ENCODE data around the gene DRC3. TPM values are rescaled to one million over a fixed set of nuclear protein-coding genes. Genes with fewer than 3 reads are reported as not detected.
A peak's percentile ranks its signal among the peaks of the same experiment; 100 is the strongest.
"Not testable (repeated sequence)": the region's sequence is repeated elsewhere in the genome, so short reads cannot be mapped to it uniquely, and the experiment has no call there.

Gene DRC3, protein sequence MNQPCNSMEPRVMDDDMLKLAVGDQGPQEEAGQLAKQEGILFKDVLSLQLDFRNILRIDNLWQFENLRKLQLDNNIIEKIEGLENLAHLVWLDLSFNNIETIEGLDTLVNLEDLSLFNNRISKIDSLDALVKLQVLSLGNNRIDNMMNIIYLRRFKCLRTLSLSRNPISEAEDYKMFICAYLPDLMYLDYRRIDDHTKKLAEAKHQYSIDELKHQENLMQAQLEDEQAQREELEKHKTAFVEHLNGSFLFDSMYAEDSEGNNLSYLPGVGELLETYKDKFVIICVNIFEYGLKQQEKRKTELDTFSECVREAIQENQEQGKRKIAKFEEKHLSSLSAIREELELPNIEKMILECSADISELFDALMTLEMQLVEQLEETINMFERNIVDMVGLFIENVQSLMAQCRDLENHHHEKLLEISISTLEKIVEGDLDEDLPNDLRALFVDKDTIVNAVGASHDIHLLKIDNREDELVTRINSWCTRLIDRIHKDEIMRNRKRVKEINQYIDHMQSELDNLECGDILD
- polyA plus RNA-seq (2013, experiment 1 of 2; ENCODE audit: insufficient read length) = 2.5 TPM
- polyA plus RNA-seq (2013, experiment 2 of 2; ENCODE audit: insufficient read length) = 2.3 TPM

DNA sequence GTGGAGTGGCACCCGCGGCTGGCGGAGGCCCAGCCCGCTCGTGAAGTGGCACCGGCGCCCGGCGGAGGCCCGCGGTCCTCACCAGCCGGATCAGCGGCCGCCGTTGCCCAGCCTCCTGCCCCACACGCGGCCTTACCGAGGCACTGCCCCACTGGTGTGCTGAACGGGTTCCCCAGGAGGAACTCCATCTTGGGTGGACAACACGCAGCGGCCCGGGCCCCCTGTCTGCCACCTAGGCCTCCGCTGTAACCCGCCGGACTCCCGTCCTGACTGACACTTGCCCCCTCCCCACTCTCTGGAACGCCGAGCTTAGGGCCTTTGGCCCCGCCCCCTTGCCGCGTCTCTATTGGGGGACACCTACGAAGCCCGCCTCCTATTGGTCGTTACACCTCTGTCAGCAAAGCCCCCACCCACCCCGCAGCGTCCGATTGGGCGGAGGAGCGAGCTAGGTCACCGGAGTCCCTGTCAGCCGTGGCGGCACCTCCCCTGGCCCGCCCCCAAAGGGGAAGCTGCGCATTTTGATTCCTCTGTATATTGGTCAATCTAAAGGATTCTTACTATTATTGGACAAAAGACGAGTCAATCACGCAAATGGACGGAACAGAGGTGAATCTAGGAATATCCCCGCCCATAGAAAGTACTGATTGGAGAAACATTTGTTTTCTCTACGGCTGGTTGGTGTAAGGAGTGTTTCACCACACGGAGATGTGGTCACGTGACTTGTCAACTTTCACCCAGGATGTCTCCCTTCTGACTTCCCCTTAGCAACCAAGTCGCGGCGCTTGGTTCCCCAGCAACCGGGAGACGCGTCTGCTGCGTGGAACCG is at the start of gene DRC3, which contains the start of gene TOM1L2:
TSS of gene DRC3 (plus strand) at position 737 of the 826 bp plus-strand sequence. CDS start 4,737 bp downstream, outside the sequence.
TSS of gene TOM1L2 (minus strand) at position 275 of the 826 bp plus-strand sequence. CDS start at position 188, 87 bp downstream.
- peak; percentile 100 for DNase-seq

DNA sequence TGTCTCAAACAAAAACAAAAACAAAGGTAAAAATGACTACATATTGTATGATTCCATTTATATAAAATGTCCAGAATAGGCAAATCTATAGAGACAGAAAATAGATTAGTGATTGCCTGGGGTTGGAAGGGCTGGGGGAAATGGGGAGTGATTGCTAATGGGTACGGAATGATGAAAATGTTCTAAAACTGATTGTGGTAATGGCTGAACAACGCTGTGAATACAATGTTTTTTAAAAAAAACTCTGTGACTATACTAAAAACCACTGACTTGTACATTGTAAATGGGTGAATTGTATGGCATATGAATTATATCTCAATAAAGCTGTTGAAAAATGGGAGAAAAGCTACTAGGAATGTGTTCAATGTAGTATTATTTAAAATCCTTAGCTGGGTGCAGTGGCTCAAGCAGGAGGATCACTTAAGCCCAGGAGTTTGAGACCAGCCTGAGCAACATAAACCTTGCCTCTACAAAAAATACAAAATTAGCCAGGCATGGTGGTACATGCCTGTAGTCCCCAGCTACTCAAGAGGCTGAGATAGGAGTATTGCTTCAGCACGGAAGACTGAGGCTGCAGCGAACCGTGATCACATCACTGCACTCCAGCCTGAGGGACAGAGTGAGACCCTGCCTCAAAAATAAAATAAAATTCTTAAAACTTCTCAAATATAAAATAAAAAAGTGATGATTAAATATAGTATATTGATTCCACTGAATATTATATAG is 48.4 kb upstream of the DRC3 start:
- DNase-seq = peak; percentile 75

DNA sequence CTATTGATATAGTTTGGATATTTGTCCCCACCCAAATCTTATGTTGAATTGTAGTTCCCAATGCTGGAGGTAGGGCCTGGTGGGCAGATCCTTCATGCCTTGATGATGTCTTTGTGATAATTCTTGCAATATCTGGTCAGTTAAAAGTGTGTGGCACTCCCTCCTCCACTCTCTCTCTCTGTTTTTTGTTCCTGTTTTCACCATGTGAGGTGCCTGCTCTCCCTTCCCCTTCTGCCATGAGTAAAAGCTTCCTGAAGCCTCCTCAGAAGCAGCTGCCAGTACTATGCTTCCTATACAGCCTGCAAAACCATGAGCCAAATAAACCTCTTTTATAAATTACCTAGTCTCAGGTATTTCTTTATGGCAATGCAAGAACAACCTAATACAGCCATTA is 47.8 kb upstream of the DRC3 start:
- no peak for DNase-seq

DNA sequence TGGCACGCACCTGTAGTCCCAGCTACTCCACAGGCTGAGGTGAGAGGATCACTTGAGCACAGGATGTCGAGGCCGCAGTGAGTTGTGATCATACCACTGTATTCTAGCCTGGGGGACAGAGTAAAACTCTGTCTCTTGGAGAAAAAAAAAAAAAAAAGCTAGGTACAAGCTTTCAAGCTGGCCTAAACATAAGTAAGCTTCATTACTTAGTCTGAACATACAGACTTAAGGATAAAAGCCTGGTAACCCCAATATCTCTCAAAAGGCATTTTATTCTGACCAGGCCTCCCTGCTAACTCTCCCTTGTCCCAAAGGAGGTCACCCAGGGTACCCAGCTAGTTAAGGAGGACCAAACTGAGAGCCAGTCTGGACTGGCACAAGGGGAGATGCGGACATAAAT is 46.6 kb upstream of the DRC3 start:
- no peak for DNase-seq

DNA sequence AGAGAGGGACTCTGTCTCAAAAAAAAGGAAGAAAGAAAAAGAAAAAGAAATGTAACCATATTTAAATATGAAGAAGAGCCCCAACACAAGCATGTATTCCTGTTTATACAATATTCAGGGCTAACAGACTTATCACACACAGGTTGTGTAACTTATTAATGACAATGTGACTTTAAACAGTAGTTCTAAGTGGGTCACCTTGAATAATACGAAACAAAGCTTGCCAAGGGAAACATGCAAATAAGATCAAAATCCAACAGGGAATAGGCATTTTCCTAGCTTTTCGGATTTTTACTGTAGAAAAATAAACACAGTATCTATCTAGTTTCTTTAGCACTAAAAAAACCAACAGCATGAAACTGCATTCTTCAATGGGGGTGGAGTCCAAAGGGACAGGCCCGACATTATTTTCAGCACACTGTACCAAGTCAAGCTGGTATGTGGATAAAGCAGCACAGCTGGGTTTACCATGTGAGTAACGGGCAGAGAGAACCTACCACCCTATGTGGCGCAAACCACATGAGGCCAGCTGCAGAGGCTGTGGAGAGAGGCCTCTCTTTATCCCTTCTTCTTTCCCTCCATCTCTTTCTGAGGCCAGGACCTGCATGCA is 45.7 kb upstream of the DRC3 start:
- no peak for DNase-seq

DNA sequence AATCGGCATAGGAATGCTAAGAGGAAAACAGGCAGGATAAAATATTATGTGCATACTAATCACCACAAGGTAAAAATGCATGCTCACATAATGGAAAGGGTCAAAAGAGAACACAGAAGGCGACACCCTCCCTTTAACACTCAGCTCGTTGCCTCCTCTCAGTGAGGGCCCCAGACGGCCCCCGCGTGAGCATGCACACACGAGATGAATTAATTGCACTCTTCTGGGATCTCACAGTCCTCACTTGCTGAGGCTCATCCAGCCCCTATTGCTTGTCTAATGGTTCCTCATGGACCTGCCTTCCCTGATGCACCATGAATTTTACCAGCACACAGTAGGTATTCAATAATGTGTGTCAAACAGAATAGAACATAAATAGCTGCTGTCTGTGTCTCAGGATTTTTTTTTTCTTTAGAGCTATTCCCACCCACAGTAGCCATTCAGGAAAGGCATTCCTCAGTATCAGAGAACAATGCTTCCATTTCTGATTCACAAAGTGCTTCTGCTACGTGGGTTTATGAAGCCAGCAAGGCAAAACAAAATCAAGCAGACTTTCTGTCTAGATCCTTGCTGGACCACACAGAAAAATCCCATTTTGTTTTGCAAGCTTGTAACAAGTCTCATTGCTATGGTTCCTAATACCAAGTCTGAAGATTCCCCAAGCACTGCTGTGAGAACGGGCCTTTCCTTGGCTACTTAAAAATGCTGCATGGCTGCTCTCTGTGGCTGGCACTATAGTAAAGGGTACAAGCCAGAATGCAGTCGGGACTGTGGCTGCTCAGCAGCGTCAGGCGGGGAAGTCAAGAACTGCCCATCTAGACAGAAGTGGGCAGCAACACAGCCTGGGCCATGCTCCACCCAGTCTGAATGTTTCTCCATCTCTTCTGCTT is 44.0 kb upstream of the DRC3 start:
- no peak for DNase-seq

DNA sequence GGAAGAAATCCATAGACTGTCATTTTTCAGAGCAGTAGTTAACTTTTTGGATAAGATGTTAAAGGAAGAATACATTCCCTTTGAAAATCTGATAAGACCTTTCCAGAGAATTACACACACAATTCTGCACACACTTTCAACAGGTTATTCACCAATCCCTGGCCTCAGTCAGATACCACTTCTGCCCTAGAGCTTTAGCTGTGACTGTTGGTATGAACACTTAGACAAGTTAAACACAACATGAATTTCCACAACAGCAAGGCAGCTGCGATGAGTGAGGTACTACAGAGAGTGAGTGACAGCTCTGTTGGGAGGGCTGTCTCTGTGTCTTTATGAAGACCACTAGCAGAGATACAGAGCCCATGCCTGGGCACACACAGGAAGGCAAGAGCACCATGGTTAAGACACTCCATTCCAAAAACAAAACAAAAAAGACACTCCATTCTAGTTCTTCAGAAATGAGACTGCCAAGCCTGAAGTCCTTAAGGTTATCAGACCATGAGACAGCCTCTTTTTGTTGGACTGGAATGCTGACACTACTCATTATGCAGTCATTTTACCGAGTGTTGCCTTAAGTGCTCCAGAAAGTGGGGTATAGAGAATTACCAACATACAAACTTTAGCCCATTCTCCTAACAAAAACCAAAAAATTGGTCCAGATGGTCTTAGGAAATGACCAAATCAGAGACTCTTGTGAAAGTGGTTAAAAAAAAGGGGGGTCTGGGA is 42.8 kb upstream of the DRC3 start:
- DNase-seq = no peak

DNA sequence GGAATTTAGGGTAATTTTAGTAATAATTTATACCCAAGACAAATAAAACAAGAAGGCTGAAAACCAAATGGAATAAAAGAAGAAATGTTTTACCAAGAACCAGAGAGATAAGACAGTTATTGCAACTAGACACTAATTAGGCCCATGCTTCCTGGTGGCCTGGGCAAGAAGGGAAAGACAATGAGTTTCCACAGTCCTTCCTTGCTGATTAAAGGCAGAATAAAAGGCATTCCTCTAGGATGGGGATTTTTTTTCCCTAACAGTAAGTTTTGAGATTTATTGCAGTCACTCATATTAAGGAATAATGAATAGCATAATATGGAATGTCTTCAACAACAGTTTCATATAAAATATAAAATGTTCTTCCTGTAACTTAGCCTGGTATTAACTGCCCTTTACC is 42.0 kb upstream of the DRC3 start:
- no peak for DNase-seq

DNA sequence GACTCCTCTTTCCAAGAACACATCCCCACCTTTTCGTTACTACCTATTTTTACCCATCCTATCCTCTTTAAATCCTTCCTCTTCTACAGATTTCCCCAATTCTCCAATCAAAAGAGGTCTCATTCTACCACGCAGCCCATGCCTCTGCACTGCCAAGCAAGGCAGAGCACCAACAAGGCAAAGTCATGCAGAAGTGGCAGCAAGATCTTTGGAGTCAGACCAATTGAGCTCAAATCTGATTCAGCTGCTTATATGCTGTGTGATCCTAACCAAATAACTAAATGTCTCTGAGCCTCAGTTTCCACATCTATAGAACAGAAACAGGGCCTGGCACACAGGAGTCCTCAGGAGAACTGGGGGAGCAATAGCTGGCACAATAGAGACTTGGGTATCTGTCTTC is 41.5 kb upstream of the DRC3 start:
- DNase-seq = no peak

DNA sequence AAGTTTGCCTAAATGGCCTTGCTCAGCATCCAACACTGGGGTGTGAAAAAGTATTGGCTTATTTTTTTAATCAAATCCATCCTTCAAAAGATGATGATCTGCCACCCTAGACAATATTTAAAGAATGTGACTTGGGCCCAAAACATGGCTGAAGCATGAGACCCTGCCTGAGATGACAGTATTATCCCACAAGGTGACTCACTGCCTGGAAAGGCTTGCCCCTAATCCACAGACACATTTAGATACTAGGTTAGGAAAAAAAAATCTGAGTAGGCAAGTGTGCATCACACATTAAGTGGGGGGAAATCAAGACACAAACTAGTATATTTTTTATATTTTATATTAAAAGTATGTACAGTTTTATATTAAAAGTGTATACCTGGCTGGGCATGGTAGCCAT is 38.9 kb upstream of the DRC3 start:
- DNase-seq = peak; percentile 71

DNA sequence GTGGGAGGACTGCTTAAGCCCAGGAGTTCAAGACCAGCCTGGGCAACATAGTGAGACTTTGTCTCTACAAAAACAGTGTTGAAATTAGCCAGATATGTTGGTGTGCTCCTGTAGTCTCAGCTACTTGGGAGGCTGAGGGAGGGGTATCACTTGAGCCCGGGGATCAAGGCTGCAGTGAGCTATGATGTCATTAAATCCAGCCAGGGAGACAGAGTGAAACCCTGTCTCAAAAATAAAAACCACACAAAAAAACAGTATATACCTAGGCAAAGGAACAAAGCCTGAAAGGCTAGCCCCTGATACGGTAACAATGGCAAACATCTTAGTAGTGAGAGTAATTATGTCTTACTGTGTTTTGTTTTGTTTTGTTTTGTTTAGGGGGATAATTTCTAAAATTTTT is 38.4 kb upstream of the DRC3 start:
- no peak for DNase-seq

DNA sequence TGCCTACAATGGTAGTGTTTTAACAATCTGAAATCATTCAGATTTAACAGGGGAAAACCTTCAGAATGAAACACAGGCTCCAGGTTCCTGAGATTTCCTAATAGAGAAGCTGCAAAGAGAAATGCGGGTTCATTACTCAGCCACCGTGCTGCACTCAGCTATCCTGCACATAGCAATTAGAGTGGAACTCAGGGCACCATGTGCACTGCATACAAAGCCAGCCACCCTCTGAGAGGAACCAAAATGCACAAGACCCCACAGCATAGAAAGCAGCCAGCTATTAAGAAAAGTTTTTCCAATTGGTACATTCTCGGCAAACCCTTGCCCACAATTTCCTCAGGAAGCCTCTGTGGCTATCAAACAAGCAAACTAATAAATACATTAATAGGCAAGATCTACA is 37.9 kb upstream of the DRC3 start:
- DNase-seq = no peak

DNA sequence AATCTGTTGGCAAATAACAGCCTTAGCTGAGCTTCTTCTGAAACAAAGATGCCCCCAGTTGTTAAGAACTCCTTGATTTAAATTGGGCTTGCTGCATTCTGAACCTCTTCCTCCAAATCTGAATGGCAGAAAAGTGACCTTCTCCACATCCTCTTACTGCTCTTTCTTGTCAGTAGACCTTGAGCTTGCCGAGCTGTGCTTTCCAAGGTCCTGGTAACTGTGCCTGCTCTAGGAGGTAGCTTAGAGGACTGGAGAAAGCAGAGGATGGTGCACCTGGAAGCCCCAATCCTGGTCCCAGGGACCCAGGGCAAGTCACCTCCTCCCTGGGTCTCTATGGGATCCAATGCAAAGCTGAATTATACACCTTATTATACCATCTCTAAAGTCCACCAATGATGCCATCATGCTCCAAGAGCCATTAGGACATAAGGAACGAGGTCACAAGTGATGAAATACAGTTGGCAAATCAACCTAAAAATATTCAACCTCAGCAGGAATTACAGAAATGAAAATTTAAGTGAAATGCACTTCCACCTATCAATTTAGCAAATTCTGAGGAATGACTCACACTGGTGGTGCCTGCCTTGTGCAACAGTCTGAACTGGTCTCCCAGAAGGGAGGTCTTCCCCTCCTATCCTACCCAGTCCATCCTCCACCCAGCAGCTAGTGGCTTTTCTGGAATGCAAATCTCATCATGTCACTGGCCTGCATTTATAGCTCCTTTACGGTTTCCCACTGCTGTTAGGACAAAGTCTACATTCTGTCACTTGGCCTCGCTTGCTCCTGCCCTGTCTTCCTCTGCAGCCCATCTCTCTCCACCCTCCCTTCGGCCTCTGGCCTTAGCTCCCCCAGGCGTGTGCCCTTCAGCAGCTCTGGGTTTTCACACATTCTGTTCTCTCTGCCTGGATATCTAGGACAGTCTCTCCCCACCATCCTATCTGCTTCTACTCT is 37.1 kb upstream of the DRC3 start:
- DNase-seq = peak; percentile 94

DNA sequence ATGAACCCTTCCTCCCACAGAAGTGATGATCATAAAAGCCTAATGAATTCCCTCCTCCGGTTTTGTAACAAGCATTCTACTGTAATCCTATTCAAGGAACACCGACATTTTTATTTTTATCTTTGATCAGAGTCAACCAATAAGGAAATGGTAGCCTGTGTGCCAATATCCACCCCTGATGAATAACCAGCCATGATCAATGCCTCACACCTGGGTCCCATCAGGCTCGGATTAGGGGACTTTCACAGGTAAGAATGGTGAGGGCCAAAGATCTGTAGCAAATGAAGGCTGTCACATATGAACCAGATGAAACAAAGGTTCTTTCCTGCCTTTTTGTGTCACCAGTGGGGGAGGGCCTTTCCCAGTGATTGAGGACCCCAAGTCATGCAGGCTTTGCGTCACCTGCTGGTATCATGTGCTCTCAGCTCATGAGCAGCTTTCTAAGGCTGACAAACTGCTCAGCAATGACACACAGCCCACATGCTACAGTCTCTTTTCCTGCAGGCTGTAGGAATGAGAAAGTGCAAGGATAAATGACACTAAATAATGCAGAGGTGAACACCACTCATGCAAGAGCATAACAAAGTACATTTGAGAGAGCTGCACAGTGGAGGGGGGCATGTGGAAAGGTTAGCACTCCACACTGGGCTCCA is 35.3 kb upstream of the DRC3 start:
- DNase-seq = no peak

DNA sequence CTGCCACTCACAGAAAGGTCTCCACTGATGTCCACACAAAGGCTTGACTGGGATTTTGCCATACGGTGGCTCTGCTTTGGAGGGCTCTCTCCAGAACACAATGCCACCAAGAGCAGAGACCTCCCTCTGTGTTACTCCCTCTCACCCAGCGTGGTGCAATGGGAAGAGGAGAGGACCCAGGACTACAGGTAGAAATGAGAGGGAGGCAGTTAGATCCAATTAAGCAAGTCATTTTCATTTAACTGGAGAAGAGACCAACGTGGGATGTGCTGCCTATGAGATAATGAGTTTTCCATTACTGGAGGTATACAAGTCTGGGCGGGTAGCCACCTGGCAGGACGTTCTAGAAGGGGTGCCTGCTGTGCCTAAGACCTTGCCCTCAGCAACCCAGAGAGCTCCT is 34.7 kb upstream of the DRC3 start:
- DNase-seq = no peak

DNA sequence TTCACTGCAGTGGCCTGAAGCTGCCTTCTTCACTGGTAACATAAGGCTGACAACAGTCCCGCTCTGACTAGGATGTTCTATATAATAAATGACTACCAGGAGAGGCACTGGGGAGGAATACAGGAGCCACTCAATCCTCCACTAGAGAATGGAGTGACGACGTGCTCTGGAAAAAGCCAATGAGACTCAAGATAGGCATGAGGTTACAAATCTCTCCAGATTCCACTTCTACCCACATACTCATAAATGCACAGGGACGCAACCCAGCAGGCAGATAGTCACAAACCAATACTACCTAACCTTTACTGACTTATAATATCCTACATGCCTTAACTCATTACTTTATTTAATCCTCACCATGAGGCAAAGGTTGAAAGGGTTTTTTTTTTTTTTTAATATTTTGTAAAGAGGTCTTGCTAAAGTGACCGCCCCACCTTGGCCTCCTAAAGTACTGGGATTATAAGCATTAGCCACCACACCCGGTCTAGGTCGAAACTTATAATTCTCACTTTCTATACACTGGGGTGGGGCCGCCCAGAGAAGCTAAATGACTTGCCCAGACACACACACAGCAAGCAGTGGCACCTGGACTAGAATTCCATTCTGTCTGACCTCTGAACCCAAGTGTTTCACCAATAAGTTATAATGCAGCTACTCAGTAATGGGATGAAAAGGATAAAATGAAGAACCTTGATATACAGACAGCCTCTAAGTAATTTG is 34.1 kb upstream of the DRC3 start:
- no peak for DNase-seq

DNA sequence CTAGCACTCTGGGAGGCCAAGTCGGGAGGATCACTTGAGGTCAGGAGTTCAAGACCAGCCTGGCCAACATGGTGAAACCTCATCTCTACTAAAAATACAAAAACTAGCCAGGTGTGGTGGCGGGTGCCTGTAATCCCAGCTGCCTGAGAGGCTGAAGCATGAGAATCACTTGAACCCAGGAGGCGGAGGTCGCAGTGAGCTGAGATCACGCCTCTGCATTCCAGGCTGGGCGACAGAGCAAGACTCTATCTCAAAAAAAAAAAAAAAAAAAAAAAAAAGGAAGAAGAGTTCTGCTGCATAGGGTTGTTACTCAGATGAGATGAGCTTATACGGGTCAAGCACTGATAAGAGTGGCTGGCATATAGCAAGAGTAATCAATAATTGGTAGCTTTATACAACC is 32.7 kb upstream of the DRC3 start:
- DNase-seq = not testable (repeated sequence)

DNA sequence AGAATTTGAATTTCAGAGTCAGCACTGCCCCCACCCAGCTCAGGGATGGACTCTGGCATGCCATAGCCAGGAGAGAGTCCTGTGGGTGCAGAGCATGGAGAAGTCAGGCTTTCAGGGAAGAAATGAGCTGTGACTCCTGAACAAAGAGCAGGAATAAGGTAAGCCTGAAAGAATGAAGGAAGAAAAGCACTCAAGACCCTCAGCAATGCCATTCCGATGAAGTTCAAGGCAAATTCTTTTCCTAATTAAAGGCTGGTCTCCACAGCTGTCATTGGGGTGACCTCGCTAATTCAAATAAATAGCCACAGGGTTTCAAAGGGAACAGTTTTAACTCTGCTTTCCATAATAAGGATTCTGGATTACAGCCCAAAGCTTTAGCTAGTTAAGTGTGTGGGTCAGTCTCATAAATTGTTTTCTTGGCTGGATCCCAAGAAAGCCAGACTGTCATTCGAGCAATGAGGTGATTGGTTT is 32.2 kb upstream of the DRC3 start:
- DNase-seq = peak; percentile 89
